HG02763 (cell line): Measurements from ENCODE around the gene SERPINE3.

Experiments used
- ATAC-seq: cut with Tn5 transposase; IDR thresholded peaks from one replicate; pipeline ENCODE4 v1.9.1; 2021; ENCODE audit warnings: mild to moderate bottlenecking, moderate library complexity; ENCODE audit not compliant: unreplicated experiment

SERPINE3 gene

DNA sequence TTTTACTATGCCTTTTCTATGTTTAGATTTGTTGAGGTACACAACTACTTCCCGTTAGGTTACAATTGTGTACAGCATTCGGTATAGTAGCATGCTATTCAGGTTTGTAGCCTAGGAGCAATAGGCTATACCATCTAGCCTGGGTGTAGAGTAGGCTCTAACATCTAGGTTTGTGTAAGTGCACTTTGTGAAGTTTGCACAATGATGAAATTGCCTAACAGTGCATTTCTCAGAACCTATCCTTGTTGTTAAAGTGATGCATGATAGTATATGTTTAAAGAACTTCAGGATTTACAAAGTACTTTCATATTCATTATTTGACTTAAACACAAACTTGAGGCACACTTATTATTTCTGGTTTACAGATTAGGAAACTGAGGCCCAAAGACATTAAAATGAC lies 11.5 kb upstream of the SERPINE3 start:
- no peak for ATAC-seq

DNA sequence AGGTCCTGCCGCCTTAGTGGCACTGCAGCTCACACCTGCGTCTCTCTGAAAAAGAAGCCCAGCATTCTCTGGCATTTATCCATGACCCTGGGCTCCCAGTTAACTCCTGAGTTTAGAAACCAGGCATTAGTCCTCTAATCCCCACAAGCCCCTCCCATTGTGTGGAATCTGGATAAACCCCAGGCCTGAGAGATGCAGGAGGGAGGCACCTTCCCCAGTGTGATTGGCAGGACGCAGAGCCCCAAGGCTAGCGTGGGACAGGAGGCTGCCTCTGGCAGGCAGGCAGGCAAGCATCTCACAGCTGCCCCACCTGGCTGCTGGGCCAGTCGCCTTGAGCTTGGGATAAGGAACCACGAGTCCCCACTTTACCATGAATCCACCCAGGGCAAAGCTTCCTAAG lies 11.0 kb upstream of the SERPINE3 start:
- ATAC-seq = no peak

- no peak for ATAC-seq
These were observed 9.9 kb upstream of the SERPINE3 start for GRCh38 chr13:51329606-51330005.

GRCh38 chr13:51330791-51331190 lies 8.7 kb upstream of the SERPINE3 start:
- peak; percentile 36 for ATAC-seq

DNA sequence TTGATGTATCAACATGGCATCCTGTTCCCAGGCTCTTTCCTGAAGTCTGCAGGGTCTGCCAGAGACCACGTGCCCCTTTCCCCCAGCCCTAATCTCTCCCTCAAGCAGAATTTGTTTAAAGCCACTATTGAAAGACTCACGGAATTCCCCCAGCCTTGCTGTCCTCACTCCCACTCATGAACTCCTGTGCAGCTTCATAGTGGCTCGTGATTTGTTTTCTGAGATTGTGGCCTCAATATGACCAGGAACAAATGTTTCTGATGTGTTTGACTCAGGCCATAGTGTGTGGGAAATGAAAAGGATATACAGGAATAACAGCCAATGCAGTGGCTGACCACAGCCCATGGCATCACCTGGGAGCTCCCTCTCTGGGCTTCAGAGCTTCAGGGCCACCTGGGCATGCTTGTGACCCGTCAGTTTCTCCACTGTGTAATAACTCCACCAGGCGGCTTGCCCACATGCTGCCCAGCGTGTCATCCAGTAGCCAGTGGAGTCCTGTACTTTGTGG lies 8.1 kb upstream of the SERPINE3 start:
- ATAC-seq = peak; percentile 45

DNA sequence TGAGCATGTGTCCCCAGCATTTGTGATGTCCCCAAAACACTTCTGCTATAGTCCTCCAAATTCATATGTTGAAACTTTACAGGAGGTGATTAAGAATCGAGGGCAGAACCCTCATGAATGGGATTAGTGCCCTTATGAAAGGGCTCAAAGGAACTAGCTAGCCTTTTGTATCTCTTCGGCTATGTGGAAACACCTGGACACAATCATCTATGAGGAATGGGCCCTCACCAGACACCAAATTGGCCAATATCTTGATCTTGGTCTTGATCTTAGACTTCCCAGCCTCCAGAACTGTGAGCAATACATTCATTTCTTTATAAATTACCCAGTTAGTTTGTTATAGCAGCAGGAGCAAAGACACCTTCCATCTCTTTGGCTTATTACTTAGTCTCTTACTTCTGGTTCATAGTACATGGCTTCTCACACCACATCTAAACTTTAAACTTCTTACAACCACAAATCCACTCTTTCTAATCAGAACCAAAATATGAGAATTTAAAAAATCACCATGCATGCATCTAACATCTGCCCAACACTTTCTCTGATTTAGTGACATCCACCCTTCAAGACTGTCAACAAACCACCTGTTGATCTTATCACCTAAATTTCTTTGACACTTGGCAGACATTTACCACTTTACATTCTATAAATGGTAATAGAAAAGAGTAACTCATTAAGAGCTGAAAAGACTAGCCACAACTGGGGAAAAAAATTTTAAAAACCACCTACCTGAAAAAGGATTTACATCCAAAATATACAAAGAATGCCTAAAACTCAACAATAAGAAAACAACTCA lies 6.7 kb upstream of the SERPINE3 start:
- no peak for ATAC-seq

DNA sequence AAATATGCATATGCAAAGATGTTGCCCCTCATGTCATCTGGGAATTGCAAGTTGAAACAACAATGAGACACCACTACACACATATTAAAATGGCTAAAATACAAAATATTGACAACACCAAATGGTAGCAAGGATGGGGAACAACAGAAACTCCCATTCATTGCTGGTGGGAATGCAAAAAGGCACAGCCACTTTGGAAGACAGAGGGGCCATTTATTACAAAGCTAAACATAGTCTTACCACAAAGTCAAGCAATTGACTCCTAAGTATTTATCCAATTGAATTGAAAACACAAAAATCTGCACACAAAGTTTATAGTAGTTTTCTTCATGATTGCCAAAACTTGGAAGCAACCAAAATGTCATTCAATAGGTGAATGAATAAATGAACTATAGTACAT lies 6.1 kb upstream of the SERPINE3 start:
- no peak for ATAC-seq

- ATAC-seq = no peak
These were observed 5.7 kb upstream of the SERPINE3 start for GRCh38 chr13:51333826-51334225.

DNA sequence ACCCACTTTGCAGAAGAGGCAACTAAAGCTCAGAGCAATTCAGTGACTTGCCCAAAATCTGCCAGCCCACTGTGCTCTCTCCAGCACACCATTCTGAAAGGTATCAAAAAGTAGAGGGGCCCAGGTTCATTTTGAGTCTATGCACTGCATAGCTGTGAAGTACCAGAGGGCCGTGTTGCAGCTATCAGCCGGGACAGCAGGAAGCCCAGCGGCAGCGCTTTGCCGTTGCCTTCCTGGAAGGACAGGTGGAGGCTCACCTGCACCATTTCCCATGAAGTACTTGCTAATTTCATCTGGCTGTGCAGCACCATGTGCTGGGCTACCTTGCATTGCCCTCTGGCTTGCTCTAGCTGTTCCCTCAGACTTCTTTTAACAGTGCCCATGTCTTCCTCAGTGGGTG lies 2.7 kb upstream of the SERPINE3 start:
- no peak for ATAC-seq

- ATAC-seq = no peak
These were observed 651 bp downstream of the SERPINE3 start for GRCh38 chr13:51339952-51340732.

- no peak for ATAC-seq
These were observed 1.7 kb downstream of the SERPINE3 start for GRCh38 chr13:51341232-51341631.

DNA sequence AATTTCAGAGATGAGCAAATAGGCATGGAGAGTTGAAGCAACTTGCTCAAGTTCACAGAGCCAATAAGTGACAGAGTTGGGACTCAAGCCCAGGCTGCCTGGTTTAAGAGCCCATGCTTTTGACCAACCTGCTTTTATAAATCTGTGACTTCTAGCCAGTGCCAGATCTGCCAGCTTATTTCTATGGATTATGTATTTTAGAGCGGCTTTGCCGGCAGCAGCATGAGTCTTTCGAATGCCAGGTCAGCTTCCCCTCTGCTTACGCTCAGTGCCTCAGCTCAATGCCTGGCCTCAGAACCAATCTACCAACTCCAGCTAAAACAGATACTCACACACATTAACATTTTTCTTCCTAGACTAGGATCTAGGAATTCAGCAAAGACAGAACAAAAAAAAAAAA lies 2.3 kb downstream of the SERPINE3 start:
- no peak for ATAC-seq

DNA sequence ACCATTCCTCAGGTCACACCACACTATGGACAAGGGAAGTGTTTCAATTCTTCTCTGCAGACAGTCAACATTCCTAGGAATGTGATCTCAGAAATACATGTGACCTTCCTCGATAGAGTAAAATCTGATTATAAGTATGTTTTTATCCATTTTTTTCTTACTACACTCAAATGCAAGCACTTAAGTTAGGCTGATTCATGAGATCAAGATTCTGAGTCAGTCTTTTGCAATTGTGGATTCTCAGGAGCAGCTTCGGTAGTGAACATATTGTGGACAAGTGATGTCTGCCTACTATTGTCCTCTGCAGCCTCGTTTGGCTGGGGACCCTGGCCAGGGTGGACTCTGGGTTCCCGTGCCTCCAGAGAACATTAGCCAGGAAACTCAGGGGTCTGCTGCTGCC lies 3.2 kb downstream of the SERPINE3 start:
- no peak for ATAC-seq

DNA sequence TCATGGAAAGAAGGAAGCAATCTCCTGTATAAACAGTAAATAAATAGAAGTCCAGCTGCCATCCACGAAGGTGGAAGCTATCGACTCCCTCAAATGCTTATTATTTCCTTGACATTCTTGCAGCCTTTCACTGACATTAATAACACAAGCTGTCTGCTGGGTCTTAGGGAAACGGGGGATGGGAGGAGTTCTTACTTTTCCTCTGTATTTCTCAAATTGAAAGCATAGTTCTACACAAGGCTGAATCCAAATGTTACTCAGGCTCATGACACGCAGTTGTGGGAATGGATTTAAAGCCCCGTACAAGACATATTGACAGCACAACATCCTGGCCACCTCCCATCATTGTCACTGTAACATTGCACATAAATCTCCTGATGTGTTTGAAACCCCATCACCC lies 4.0 kb downstream of the SERPINE3 start:
- ATAC-seq = no peak

- ATAC-seq = no peak
These were observed 6.9 kb downstream of the SERPINE3 start for GRCh38 chr13:51346397-51346796.

GRCh38 chr13:51347099-51347498 lies 7.6 kb downstream of the SERPINE3 start:
- no peak for ATAC-seq

GRCh38 chr13:51348069-51348967 lies 8.8 kb downstream of the SERPINE3 start:
- no peak for ATAC-seq

DNA sequence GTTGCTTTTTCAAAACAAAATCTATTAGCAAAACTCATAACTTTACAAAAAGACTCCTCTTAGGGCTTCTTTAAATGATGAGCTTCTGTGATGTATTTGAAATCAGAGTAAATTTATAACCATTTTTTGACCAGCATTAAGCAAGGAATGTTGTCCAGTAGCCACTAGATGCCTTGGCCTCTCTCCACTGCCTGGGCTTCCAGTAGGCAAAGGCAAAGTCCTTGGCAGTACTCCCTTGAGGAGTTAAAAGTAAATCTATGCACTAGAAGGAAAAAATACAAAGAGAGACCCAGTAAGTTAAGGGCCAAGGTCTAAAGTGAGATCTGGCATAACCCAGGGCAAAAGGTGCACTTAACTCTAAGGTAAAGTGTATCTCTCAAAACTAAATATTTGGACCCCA lies 9.5 kb downstream of the SERPINE3 start:
- ATAC-seq = no peak

- ATAC-seq = no peak
These were observed 15.7 kb downstream of the SERPINE3 start for GRCh38 chr13:51355217-51355616.

DNA sequence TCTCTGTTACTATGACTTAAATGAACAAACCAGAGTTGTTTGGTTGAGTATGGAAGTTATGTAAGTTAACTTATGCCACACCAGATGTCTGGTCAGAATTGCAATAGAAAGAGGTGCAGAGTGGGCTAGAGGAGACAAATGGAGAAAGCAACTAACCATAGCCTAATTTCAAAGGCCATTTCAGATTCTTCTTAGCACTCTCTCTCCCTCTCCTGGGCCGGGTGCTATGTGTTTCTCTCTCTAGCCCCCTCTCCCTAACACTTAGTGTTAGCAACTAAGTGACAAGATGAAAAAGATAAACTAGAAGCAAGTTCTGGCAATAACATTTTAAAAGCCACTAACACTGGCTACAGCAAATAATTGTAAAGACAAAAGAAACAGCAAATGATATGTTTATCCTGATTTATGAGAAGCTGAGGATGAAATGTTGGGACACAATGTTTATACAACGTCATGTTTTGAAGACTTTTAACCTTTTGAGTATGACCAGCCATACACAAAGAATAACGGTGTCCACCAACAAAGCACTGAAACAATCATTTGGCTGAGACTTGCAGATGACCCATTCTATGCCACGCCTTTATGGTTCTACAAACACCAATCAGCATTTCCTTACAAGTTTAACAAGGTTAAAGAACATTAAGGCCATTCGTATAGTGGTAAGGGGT lies 18.6 kb downstream of the SERPINE3 start:
- no peak for ATAC-seq

DNA sequence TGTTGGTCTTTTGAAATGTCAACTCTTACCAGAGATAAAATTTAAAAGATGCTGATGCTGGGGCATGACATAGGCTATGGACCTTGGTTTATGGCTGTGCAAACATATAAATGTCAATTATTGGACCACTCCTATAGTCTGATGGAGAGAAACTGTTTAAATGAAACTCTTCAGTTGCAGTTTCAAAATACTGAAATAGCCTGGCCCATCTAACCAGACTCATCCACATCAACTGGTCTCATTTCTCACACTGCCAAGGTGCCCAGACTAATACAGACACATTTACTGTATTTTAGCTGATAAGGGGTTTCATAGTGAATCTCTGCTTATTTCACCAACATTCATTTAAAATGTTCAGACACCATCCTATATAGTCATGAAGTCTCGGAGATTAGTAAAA lies 19.9 kb downstream of the SERPINE3 start:
- ATAC-seq = no peak
